PC-3 (cell line): ENCODE measurements around the gene FSD1L. TPM values are rescaled to one million over a fixed set of nuclear protein-coding genes. Genes with fewer than 3 reads are reported as not detected.

Source experiments
- ATAC-seq: fragments of 200-7000 bp; cut with Tn5 transposase; 2 replicates; pipeline ENCODE4 v1.9.1; 2020; ENCODE audit warnings: mild to moderate bottlenecking, moderate library complexity
- BruUV-seq: library from RNA; stranded (reverse); fragments of 400-500 nt; replicated peaks from 2 replicates; lab custom pipeline; 2021; lab: Mats Ljungman, UMichigan
- CTCF ChIA-PET: fragments of 300-600 bp; sonication (Branson Sonifier 250); formaldehyde crosslinking; loops from one replicate; lab custom pipeline; 2022; ENCODE audit warnings: antibody characterized with exemption; lab: Charles Lee
- POLR2A ChIA-PET: fragments of 300-600 bp; sonication (Branson Sonifier 250); formaldehyde crosslinking; loops from one replicate; lab custom pipeline; 2022; ENCODE audit warnings: antibody characterized with exemption; ENCODE audit not compliant: unreplicated experiment; lab: Charles Lee
- DNase-seq: peaks from one replicate; pipeline ENCODE4 v3.0.0-alpha.2; 2015
- H2AFZ ChIP-seq: fragments of 300-600 bp; sonication (generic); 2 replicates; pipeline ENCODE4 v1.6.0; 2016; ENCODE audit warnings: antibody characterized with exemption, low read length
- H3F3A ChIP-seq: fragments of 300-600 bp; sonication (generic); one replicate; pipeline ENCODE4 v1.6.0; 2017; ENCODE audit warnings: antibody characterized with exemption, low read length, control low read depth, mild to moderate bottlenecking; ENCODE audit not compliant: unreplicated experiment
- H3K27ac ChIP-seq: fragments of 300-600 bp; sonication (generic); 2 replicates; pipeline ENCODE4 v1.5.1; 2016; ENCODE audit warnings: mild to moderate bottlenecking, low read length
- H3K27me3 ChIP-seq: fragments of 300-600 bp; sonication (generic); 2 replicates; pipeline ENCODE4 v1.6.1; 2016; ENCODE audit warnings: low read length, mixed read lengths
- H3K36me3 ChIP-seq: fragments of 300-600 bp; sonication (generic); 2 replicates; pipeline ENCODE4 v1.6.1; 2016; ENCODE audit warnings: low read depth, mixed run types, low read length, mixed read lengths
- H3K4me1 ChIP-seq: fragments of 300-600 bp; sonication (generic); 2 replicates; pipeline ENCODE4 v1.5.1; 2016; ENCODE audit warnings: low read length; ENCODE audit not compliant: insufficient read depth
- H3K4me2 ChIP-seq: fragments of 300-600 bp; sonication (generic); 2 replicates; pipeline ENCODE4 v1.6.0; 2016; ENCODE audit warnings: low read length
- H3K4me3 ChIP-seq: fragments of 300-600 bp; sonication (generic); 2 replicates; pipeline ENCODE4 v1.5.1; 2016; ENCODE audit warnings: mild to moderate bottlenecking, low read length, mixed read lengths
- H3K79me2 ChIP-seq: fragments of 300-600 bp; sonication (generic); 2 replicates; pipeline ENCODE4 v1.6.1; 2017; ENCODE audit warnings: low read length, mixed read lengths
- H3K9ac ChIP-seq: fragments of 300-600 bp; sonication (generic); 2 replicates; pipeline ENCODE4 v1.6.0; 2016; ENCODE audit warnings: mild to moderate bottlenecking, low read length
- H3K9me2 ChIP-seq: fragments of 300-600 bp; sonication (generic); replicated peaks from 2 replicates; pipeline ENCODE4 v1.6.1; 2016; ENCODE audit warnings: mixed run types, low read length, mixed read lengths
- H3K9me3 ChIP-seq: fragments of 300-600 bp; sonication (generic); 2 replicates; pipeline ENCODE4 v1.6.1; 2016; ENCODE audit warnings: low read length, mixed read lengths
- H4K20me1 ChIP-seq: fragments of 300-600 bp; sonication (generic); 2 replicates; pipeline ENCODE4 v1.6.1; 2016; ENCODE audit warnings: low read length, mixed read lengths
- EZH2 ChIP-seq: fragments of 300-600 bp; sonication (generic); IDR thresholded peaks from one replicate; pipeline ENCODE4 v1.6.1; 2017; ENCODE audit warnings: antibody characterized with exemption, mild to moderate bottlenecking, low read length; ENCODE audit not compliant: unreplicated experiment
- EZH2phosphoT487 ChIP-seq: fragments of 300-600 bp; sonication (generic); IDR thresholded peaks from 2 replicates; pipeline ENCODE4 v1.6.1; 2018; ENCODE audit warnings: mild to moderate bottlenecking, antibody characterized with exemption, low read length, borderline replicate concordance
- intact Hi-C: fragments of 100-400 bp; cut with micrococcal nuclease; formaldehyde crosslinking; loops from 2 replicates; pipeline ENCODE4 v1.9.0; 2023
- total RNA-seq: library from RNA; depleted of rRNA; stranded (reverse); fragments of >200 nt; gene quantifications from 2 replicates; pipeline ENCODE4 v1.2.3, GENCODE V29; 2014
- TF ChIP-seq, protein P1 (sequence below): fragments of 300-600 bp; sonication (generic); conservative IDR thresholded peaks from 2 replicates; pipeline ENCODE4 v1.5.1; 2017; ENCODE audit warnings: antibody characterized with exemption, low read depth, mild to moderate bottlenecking, low read length

Gene FSD1L
- total RNA-seq, 1 experiment from 2014 or later, result 1.7 TPM

DNA sequence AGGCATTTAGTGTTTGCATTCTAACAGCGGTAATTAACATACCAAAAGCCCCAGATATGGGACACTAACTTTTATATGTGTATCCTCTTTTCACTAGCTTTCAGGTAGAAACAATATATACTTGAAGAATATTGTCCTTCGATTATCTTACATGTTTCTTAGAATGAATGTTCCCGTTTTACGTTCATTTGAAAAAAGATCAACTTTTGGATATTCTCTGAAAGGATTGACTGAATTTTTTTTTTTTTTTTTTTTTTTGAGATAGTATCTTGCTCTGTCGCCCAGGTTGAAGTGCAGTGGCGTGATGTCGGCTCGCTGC, 32.2 kb upstream of the FSD1L start:
- POLR2A ChIA-PET, result no interaction called here

DNA sequence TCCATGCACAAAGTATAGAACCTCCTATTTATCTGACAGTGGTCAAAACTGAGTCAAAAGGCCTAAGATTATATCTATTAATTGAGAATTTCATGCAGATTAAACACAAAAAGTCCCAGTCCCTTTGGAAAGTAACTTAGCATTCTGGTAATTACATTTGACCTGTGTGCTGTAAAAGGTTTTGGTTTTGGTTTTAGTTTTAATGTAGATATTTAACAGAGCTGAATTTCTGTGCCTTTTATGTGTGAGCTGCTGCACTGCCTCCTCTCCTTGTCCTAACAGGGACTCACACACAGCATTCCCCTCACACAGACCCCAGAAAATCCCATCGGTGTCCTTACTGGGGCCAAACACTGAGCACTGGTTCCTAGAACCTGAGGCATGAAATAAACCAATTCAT, 31.0 kb upstream of the FSD1L start:
- Histone ChIP-seq H3K9me3 (no peaks in the 10 kb centered on the region), H3K27me3 (no peaks in the 10 kb centered on the region), H3K27ac (no peak overlapping the region), H3F3A (no peaks in the 10 kb centered on the region), H3K9ac (no peak overlapping the region), H3K4me3 (no peak overlapping the region), H4K20me1 (no peaks in the 10 kb centered on the region), H3K4me2 (no peak overlapping the region), H3K9me2 (no peaks in the 10 kb centered on the region), H3K36me3 (no peaks in the 10 kb centered on the region), H2AFZ (no peak overlapping the region), H3K4me1 (peaks cover 8% of the 10 kb centered on the region; the same call in 1 of the 2 replicates), H3K79me2 (no peaks in the 10 kb centered on the region)
- ChIA-PET POLR2A (no interaction called here), CTCF (no interaction called here)
- DNase-seq, result no peak
- no peak for ATAC-seq
- intact Hi-C loops, result no loop called here
- BruUV-seq, result no TSS peak
- TF ChIP-seq EZH2phosphoT487, result no peak
- TF ChIP-seq, protein P1, sequence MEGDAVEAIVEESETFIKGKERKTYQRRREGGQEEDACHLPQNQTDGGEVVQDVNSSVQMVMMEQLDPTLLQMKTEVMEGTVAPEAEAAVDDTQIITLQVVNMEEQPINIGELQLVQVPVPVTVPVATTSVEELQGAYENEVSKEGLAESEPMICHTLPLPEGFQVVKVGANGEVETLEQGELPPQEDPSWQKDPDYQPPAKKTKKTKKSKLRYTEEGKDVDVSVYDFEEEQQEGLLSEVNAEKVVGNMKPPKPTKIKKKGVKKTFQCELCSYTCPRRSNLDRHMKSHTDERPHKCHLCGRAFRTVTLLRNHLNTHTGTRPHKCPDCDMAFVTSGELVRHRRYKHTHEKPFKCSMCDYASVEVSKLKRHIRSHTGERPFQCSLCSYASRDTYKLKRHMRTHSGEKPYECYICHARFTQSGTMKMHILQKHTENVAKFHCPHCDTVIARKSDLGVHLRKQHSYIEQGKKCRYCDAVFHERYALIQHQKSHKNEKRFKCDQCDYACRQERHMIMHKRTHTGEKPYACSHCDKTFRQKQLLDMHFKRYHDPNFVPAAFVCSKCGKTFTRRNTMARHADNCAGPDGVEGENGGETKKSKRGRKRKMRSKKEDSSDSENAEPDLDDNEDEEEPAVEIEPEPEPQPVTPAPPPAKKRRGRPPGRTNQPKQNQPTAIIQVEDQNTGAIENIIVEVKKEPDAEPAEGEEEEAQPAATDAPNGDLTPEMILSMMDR, result no peak
- TF ChIP-seq EZH2, result no peak

More for the DNA sequence above, 32.2 kb upstream of the FSD1L start:
- no TSS peak for BruUV-seq
- Histone ChIP-seq H3K36me3 (no peaks in the 10 kb centered on the region), H3K79me2 (no peaks in the 10 kb centered on the region), H3K27me3 (no peaks in the 10 kb centered on the region), H3K9ac (no peak overlapping the region), H3K27ac (no peak overlapping the region), H3F3A (no peaks in the 10 kb centered on the region), H2AFZ (no peak overlapping the region), H3K4me1 (peaks cover 8% of the 10 kb centered on the region; the same call in 1 of the 2 replicates), H3K4me3 (no peak overlapping the region), H3K4me2 (no peak overlapping the region), H3K9me3 (no peaks in the 10 kb centered on the region), H3K9me2 (no peaks in the 10 kb centered on the region), H4K20me1 (no peaks in the 10 kb centered on the region)
- intact Hi-C loops, result loop anchor here (1.0 to 2.0 kb wide), 3 partner anchors 256 to 635 kb away; no protein-coding TSS in a partner anchor
- ATAC-seq (no peak), DNase-seq (no peak)
- no peak for TF ChIP-seq EZH2phosphoT487
- CTCF ChIA-PET, result no interaction called here

DNA sequence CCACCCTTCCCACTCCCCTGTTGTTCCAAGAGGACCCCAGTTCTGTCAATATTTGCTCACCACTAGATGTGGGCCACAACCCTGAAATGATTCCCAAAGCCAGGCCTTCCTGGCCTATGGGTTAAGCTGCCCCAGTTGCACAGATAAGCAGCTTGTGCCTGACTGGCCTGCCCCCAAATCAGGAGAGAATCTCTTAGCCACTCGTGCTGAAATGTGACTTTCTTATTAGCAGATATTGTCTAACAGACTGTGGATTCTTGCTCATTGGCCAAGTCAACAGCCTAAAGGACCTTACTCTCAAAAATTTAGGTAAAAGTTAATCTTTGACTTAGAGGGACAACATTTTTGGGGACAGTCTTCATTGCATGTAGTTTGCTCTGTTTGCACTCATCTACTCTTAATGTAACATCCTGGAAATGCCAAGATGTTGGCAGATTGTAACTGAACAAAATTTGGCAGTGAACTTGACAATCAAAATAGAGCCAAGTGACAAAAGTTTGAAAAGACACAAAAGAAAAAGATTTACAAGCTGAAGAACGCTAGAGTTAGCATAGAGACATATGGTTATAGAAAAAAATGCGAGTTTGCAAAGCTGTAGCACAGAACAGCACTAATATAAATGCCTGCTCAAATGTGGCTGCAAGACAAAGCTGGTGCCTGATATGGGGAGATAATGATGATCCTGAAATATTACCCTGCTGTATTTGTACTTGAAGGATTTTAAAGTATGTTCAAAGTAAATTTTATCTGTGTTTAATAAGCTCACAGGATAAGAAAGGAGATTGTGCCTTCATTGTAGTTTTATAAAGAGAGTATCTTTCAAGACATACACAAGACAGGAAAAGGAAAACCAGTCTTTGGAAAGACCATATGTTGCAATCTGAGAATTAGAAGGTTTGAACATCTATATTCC, 29.0 kb upstream of the FSD1L start:
- ChIA-PET POLR2A (no interaction called here), CTCF (no interaction called here)
- ATAC-seq (no peak), DNase-seq (no peak)
- Histone ChIP-seq H2AFZ (no peak overlapping the region), H3K9me2 (no peaks in the 10 kb centered on the region), H3K27me3 (no peaks in the 10 kb centered on the region), H3K9me3 (no peaks in the 10 kb centered on the region), H3K27ac (no peak overlapping the region), H3K36me3 (no peaks in the 10 kb centered on the region), H3F3A (no peaks in the 10 kb centered on the region), H3K9ac (no peak overlapping the region), H3K4me1 (peaks cover 8% of the 10 kb centered on the region; the same call in 1 of the 2 replicates), H3K4me2 (no peak overlapping the region), H3K4me3 (no peak overlapping the region), H4K20me1 (no peaks in the 10 kb centered on the region), H3K79me2 (no peaks in the 10 kb centered on the region)
- BruUV-seq, result no TSS peak
- intact Hi-C loops, result no loop called here
- no peak for TF ChIP-seq EZH2
- TF ChIP-seq, protein P1, result no peak
- TF ChIP-seq EZH2phosphoT487, result no peak
